Superior temporal gyrus (tissue), 1 donor: ENCODE measurements around the gene KRTCAP2.

Experiments used
- DNase-seq: peaks from one replicate; pipeline ENCODE4 v3.0.0-alpha.2; 2016; ENCODE audit errors: extremely low spot score

KRTCAP2 gene

DNA sequence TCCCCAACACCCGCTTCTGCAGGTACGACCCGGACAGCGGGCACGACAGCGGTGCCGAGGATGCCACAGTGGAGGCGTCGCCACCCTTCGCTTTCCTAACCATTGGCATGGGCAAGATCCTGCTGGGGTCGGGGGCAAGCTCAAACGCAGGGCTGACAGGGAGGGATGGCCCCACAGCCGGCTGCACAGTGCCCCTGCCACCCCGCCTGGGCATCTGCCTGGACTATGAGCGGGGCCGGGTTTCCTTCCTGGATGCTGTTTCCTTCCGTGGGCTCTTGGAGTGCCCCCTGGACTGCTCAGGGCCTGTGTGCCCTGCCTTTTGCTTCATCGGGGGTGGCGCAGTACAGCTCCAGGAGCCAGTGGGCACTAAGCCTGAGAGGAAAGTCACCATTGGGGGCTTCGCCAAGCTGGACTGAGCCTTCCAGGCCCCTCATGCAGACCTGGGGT, 10.7 kb upstream of the KRTCAP2 start:
- DNase-seq, result no peak

DNA sequence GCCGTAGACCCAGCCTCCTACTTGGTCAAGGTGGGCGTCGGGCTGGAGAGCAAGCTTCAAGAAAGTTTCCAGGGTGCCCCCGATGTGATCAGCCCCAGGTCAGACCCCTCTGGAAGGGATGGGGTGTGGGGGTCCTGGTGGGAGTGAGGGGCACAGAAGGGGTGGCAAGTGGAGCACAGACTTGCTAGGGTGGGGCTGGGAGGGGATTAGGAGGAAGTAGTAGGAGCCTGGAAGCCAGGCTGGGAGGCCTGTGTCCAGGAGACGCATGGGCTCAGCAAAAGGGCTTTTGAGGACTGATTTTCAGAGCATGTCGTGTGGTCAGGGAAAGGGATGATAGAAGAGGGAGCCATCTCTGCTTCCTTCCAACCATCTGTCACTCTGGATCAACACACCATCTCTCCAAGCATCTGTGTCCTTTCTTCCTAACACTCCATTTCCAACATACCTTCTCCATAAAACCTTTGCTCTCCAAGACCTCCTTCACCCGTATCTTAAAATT, 9.0 kb upstream of the KRTCAP2 start:
- DNase-seq, result no peak

- no peak for DNase-seq
Observed at GRCh38 chr1:155181371-155182051, 8.4 kb upstream of the KRTCAP2 start.

DNA sequence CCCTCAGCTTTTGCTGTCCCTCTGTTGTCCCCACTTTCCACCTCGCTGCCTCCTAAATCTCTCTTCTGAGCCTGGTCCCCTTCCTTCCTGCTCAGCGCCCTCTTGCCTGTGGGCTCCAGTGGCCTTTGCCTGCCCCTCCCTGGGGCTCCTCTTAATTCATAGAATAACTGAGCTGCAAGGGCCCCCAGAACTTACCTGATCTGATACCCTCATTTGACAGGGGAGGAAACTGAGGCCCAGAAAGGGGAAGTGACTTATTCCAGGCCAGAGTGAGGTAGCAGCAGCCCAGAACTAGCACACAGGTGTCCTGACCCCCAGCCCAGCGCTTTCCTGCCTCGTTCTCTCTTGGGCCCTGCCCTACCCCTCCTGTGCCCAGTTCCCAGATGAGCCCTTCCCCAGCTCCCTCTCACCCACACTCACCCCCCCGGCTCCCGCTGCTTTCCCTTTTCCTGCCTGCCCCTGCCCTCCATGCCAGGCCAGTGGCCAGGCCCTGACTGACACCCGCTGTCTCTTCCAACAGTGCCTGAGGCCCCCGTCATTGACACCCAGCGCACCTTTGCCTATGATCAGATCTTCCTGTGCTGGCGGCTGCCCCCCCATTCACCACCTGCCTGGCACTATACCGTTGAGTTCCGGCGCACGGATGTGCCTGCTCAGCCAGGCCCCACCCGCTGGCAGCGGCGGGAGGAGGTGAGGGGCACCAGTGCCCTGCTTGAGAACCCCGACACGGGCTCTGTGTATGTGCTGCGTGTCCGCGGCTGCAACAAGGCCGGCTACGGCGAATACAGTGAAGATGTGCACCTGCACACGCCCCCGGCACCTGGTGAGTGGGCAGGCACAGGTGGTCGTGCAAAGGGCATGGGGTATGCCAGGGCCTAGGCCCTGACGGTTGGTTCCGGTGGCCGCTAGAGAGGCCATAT, 6.3 kb upstream of the KRTCAP2 start:
- no peak for DNase-seq

- DNase-seq, result no peak
Observed at GRCh38 chr1:155178441-155179111, 5.5 kb upstream of the KRTCAP2 start.

DNA sequence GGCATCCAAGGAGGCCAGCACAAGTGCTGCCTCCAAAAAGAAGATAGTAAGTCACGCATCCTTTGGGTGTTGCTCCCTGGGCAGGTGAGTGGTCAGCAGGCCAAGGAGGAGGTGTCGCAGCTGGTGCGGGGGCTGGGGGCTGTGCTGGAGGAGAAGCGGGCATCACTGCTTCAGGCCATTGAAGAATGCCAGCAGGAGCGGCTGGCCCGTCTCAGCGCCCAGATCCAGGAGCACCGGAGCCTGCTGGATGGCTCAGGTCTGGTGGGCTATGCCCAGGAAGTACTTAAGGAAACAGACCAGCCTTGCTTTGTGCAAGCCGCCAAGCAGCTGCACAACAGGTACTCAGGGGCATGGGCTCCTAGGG, 4.8 kb upstream of the KRTCAP2 start:
- DNase-seq, result no peak

DNA sequence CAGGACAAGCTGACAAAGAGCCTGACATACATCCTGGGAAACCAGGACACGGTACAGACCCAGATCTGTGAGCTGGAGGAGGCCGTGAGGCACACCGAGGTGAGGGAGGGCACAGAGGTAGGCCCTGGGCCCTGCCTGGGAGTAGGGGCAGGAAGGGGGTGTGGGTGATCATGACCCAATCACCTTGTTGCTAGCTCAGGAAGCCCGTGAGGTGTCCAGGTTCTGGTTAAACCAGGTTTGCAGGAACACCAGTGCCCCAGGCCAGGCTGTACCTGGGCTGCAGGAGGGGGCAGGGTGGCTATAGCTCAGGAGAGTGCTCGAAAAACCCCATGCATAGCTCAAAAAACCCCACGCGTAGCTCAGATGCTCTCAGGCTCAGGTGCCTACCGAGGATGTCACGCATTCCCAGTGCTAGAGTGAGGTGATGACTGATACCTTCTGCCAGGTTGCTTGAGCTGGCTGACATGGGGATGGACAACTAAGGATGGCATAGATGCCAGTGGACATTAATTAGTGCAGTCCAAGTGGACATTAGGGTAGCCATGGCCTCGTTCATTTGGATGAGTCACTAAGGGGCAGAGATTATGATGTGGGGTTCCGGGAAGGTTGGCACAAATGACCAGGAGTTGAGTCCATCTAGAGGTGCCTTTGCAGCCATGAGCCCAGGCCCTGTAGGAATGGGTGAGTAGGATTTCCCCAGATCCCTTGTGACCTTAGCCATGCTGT, 4.3 kb upstream of the KRTCAP2 start:
- DNase-seq, result no peak

- DNase-seq, result peak; percentile 93
Observed at GRCh38 chr1:155176544-155177071, 3.5 kb upstream of the KRTCAP2 start.

GRCh38 chr1:155175927-155176371, 2.8 kb upstream of the KRTCAP2 start:
- no peak for DNase-seq

GRCh38 chr1:155175281-155175926, 2.3 kb upstream of the KRTCAP2 start:
- DNase-seq, result no peak

DNA sequence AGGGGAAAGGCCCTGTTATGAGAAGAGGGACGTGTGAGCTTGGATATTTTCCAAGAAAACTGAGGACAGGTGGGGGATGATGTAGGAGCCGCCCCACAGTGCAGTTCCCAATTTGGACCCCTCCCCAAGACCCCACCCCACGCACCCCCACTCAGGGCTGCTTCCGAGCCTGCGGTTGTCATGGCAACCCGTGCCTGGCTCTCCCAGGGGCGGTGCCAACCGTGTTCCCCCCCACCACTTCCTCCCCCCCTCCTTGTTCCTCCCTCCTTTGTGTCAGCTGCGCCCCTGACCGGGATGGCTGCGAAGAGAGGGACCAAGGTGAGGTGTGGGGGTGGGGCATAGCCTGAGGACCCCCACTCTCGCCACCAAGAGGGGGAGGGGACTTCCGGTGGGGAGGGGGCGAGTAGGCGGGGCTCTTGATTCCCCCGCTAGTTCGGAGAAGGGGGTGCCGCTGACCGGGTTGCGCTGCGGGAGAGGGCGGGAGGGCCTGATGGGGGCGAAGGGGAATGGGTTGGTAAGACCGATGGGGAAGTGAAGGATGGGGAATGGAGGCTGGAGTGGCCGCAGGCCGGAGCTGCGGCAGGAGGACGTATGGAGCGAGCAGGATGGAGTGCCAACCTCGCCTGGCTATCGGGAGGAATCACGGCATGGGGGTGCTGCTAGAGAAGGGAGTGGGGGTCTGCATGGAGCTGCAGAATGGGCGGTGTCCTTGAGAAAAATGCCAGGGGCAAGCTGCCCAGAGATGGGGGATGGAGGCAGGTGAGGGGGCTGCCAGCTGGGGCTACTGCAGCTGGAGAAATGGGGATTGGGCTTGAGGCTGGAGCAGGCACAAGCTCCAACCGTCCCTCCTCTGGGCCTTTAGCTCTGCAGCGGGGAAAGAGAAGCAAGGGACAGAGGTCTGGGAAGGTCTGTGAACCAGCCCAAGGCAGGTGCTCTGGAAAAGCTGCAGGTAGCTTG, 1.5 kb upstream of the KRTCAP2 start:
- DNase-seq, result no peak

GRCh38 chr1:155173478-155174323, 597 bp upstream of the KRTCAP2 start, which contains the start of gene TRIM46:
TSS of gene TRIM46 (plus strand) at chr1:155173849. CDS start at chr1:155173967, 118 bp downstream.
- peak; percentile 13 for DNase-seq

DNA sequence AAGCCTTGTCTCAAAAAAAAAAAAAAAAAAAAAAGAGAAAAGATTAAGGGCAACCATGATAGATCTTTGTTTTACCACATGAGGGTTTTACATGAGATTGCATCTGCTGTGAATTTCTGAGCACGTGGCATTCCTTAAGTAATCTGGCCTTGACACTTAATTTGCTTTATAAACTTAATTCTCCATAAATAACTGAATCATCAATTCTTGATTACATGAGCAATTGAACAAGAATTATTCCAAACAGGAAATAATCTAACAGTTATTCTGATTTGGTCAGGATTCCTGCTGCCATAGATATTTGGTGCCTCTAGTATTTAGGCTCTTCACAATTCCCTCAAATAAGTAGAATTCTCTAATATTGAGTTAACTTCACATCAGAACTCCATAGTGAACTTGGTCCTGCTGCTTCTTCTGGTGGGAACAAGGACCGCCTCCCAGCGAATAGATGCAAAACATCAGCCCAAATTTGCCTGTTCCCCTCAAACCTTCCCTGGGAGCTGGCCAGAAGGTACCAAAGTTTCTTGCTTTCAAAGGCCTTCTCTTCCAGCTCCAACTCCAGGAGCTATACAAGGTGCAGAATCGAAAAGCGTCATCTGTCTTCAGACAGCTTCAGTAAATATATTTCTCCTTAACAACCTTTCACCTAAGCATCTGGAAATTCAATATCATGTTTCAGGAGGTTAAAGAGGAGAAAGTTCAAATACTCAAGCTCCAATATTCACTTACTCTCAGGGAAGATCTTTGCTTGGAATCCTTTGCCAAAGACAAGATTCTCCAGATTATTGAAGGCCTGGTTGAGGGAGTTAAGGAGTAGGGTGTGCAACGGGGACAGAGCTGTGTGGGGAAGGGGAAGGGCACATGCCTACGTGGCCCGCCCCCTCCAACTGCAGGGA, 1.0 kb downstream of the KRTCAP2 start:
- no peak for DNase-seq

DNA sequence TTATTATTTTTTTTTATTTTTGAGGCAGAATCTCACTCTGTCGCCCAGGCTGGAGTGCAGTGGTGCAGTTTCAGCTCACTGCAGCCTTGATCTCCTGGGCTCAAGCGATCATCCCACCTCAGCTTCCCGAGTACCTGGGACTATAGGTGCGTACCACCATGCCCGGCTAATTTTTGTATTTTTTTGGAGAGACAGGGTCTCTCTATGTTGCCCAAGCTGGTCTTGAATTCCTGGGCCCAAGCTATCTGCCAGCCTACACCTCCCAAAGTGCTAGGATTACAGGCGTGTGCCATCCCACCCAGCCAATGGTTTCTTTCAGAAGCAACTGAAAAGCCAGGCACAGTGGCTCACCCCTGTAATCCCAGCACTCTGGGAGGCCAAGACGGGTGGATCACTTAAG, 2.3 kb downstream of the KRTCAP2 start:
- no peak for DNase-seq

DNA sequence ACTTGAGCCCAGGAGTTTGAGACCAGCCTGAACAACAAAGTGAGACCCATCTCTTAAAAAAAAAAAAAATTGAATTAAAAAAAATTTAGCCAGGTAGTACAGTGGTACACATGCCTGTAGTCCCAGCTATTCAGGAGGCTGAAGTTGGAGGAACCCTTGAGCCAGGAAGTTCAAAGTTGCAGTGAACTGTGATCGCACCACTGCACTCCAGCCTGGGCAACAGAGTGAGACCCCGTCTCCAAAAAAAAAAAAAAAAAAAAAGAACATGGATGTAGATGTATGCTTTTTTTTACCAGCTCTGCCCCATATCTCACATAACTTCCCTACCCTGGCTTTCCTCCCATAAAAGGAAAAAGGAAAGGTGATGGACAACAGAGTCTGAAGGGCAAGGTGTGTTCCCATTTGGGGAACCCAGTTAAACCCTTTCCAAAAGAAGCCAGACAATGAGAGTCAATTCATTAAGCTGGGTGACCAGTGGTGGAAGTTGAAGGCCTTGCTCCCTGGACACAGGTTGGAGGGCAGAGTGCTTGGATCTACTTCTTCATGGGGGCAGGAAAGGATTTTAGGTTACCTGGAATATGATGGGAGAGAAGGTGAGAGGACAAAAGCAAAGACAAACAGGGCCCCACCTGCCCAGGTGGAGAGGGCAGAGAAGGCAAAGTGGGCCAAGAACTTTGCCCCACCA, 2.9 kb downstream of the KRTCAP2 start:
- DNase-seq, result no peak

- no peak for DNase-seq
Observed at GRCh38 chr1:155169541-155169940, 3.6 kb downstream of the KRTCAP2 start.
